HFFc6 (cell line): ENCODE measurements around the gene PTPRN2. TPM values are rescaled to one million over a fixed set of nuclear protein-coding genes. Genes with fewer than 3 reads are reported as not detected.

ENCODE experiments used
- DNase-seq: peaks from one replicate; pipeline ENCODE4 v3.0.0-alpha.2; 2018
- H3K27ac Mint-ChIP-seq: 2 replicates; pipeline ENCODE4 v1.8.0; 2020; ENCODE audit warnings: mild to moderate bottlenecking, mixed read lengths
- H3K27me3 Mint-ChIP-seq: 2 replicates; pipeline ENCODE4 v1.8.0; 2021; ENCODE audit warnings: mild to moderate bottlenecking, moderate library complexity, mixed read lengths; ENCODE audit not compliant: insufficient read depth
- H3K36me3 Mint-ChIP-seq: 2 replicates; pipeline ENCODE4 v1.8.0; 2021; ENCODE audit warnings: low read depth, mixed read lengths
- H3K4me1 Mint-ChIP-seq: 2 replicates; pipeline ENCODE4 v1.8.0; 2020; ENCODE audit warnings: low read depth, mixed read lengths
- H3K4me3 Mint-ChIP-seq: 2 replicates; pipeline ENCODE4 v1.8.0; 2020; ENCODE audit warnings: mild to moderate bottlenecking, moderate library complexity, mixed read lengths
- H3K9me3 Mint-ChIP-seq: 2 replicates; pipeline ENCODE4 v1.8.0; 2020; ENCODE audit warnings: mild to moderate bottlenecking, mixed read lengths
- CTCF ChIP-seq: fragments of 200-600 bp; sonication (generic); IDR thresholded peaks from 2 replicates; pipeline ENCODE4 v1.5.0; 2021; ENCODE audit warnings: antibody characterized with exemption, mild to moderate bottlenecking
- total RNA-seq, 6 experiments: library from RNA; stranded (reverse); fragmentation: NEBNext Ultra II Directional; extraction: Animal tissue kit (Norgen Biotek cat#: 25700); gene quantifications; 2 replicates in 1 of 6; 3 replicates in 5 of 6; pipeline ENCODE4 v1.2.3, GENCODE V29; 2021

PTPRN2 gene
- total RNA-seq, 6 experiments from 2014 or later = 0.05 to 0.27 (median 0.23) TPM

GRCh38 chr7:158272509-158273137 is 315.0 kb downstream of the PTPRN2 start:
- no peak for TF ChIP-seq CTCF
- no peaks in the 10 kb centered on the region for H3K4me1 Mint-ChIP-seq
- no peak overlapping the region for H3K27ac Mint-ChIP-seq
- no peaks in the 10 kb centered on the region; the same call in 1 of the 2 replicates for H3K27me3 Mint-ChIP-seq
- no peak overlapping the region for H3K4me3 Mint-ChIP-seq
- DNase-seq = no peak
- H3K36me3 Mint-ChIP-seq = peaks cover 17% of the 10 kb centered on the region
- H3K9me3 Mint-ChIP-seq = peaks cover 48% of the 10 kb centered on the region

GRCh38 chr7:158272091-158272490 is 315.5 kb downstream of the PTPRN2 start:
- H3K4me3 Mint-ChIP-seq = no peak overlapping the region
- DNase-seq = no peak
- no peak overlapping the region for H3K27ac Mint-ChIP-seq
- peaks cover 50% of the 10 kb centered on the region for H3K9me3 Mint-ChIP-seq
- no peaks in the 10 kb centered on the region for H3K4me1 Mint-ChIP-seq
- no peaks in the 10 kb centered on the region; the same call in 1 of the 2 replicates for H3K27me3 Mint-ChIP-seq
- H3K36me3 Mint-ChIP-seq = peaks cover 19% of the 10 kb centered on the region
- no peak for TF ChIP-seq CTCF

- TF ChIP-seq CTCF = no peak
- Mint-ChIP-seq H3K9me3 (peaks cover 53% of the 10 kb centered on the region), H3K27me3 (no peaks in the 10 kb centered on the region; the same call in 1 of the 2 replicates), H3K27ac (no peak overlapping the region), H3K36me3 (peaks cover 19% of the 10 kb centered on the region), H3K4me1 (no peaks in the 10 kb centered on the region), H3K4me3 (no peak overlapping the region)
- no peak for DNase-seq
Measured at GRCh38 chr7:158271646-158272045, 316.0 kb downstream of the PTPRN2 start.

- H3K36me3 Mint-ChIP-seq = peaks cover 19% of the 10 kb centered on the region
- H3K27ac Mint-ChIP-seq = no peak overlapping the region
- no peak overlapping the region for H3K4me3 Mint-ChIP-seq
- TF ChIP-seq CTCF = no peak
- no peak for DNase-seq
- no peaks in the 10 kb centered on the region; the same call in 1 of the 2 replicates for H3K27me3 Mint-ChIP-seq
- H3K9me3 Mint-ChIP-seq = peaks cover 53% of the 10 kb centered on the region
- H3K4me1 Mint-ChIP-seq = no peaks in the 10 kb centered on the region
Measured at GRCh38 chr7:158270856-158271413, 316.7 kb downstream of the PTPRN2 start.

GRCh38 chr7:158270106-158270775 is 317.4 kb downstream of the PTPRN2 start:
- H3K27ac Mint-ChIP-seq = no peak overlapping the region
- no peak for TF ChIP-seq CTCF
- peaks cover 53% of the 10 kb centered on the region for H3K9me3 Mint-ChIP-seq
- H3K27me3 Mint-ChIP-seq = no peaks in the 10 kb centered on the region; the same call in 1 of the 2 replicates
- peaks cover 19% of the 10 kb centered on the region for H3K36me3 Mint-ChIP-seq
- H3K4me1 Mint-ChIP-seq = no peaks in the 10 kb centered on the region
- no peak for DNase-seq
- H3K4me3 Mint-ChIP-seq = no peak overlapping the region
